ENCODE measurements around the gene TMIGD1.

DNA sequence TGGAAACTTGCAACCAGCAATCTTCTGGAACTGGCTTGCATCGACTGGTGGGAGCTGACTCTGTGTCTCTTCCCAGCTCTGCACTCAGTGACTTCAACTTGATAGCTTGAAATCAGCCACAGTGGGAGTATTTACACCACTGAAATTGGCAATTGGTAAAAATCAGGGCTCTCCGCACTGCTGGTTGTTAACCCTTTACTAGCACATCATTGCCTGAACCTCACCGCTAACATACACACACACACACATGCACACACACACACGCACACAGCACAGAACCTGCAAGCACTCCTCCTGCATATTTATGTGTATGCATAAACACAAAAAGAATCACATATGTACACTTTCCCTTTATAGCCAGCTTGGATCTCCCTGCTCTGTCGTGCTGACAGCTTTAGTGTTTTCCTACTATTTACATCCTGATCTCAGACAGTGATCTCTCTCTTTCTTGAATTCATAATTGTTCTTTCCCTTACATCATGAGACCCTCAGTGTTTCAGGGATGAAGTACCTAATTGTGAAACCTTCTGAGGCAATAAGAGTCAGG, 7.9 kb upstream of the TMIGD1 start:
- TF ChIP-seq, protein P1, sequence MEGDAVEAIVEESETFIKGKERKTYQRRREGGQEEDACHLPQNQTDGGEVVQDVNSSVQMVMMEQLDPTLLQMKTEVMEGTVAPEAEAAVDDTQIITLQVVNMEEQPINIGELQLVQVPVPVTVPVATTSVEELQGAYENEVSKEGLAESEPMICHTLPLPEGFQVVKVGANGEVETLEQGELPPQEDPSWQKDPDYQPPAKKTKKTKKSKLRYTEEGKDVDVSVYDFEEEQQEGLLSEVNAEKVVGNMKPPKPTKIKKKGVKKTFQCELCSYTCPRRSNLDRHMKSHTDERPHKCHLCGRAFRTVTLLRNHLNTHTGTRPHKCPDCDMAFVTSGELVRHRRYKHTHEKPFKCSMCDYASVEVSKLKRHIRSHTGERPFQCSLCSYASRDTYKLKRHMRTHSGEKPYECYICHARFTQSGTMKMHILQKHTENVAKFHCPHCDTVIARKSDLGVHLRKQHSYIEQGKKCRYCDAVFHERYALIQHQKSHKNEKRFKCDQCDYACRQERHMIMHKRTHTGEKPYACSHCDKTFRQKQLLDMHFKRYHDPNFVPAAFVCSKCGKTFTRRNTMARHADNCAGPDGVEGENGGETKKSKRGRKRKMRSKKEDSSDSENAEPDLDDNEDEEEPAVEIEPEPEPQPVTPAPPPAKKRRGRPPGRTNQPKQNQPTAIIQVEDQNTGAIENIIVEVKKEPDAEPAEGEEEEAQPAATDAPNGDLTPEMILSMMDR (conservative IDR thresholded peaks at IDR 0.05 in 1 of 2, IDR thresholded peaks at IDR 0.05 in 1 of 2; ENCODE audit: low read depth in 1 of 2, low read length in 2 of 2), result no peak
- no peak for TF ChIP-seq EZH2 (IDR thresholded peaks at IDR 0.05; ENCODE audit: low read length, missing control alignments)
